GM18511 (cell line): ENCODE measurements around the gene SEC63.
"Not testable (repeated sequence)": the region's sequence is repeated elsewhere in the genome, so short reads cannot be mapped to it uniquely, and the experiment has no call there.

Source experiments
- ATAC-seq: cut with Tn5 transposase; IDR thresholded peaks from one replicate; pipeline ENCODE4 v1.9.1; 2021; ENCODE audit warnings: mild to moderate bottlenecking, moderate library complexity; ENCODE audit not compliant: unreplicated experiment

SEC63 gene

DNA sequence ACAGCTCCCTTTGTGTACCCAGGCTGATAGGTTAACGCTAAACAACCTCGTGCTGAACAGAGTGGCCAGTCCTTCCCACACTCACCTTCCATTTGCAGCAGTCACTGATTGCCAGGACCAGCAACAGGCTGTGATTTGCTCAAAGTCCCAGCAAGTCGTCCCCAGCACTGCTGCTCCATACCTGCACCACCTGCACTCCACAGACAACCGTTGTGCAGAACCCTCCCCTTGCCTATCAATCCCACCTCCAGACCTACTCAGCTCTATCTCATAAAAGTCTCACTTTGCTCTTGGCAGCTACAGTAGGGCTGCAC lies 90.7 kb downstream of the SEC63 start:
- no peak for ATAC-seq

DNA sequence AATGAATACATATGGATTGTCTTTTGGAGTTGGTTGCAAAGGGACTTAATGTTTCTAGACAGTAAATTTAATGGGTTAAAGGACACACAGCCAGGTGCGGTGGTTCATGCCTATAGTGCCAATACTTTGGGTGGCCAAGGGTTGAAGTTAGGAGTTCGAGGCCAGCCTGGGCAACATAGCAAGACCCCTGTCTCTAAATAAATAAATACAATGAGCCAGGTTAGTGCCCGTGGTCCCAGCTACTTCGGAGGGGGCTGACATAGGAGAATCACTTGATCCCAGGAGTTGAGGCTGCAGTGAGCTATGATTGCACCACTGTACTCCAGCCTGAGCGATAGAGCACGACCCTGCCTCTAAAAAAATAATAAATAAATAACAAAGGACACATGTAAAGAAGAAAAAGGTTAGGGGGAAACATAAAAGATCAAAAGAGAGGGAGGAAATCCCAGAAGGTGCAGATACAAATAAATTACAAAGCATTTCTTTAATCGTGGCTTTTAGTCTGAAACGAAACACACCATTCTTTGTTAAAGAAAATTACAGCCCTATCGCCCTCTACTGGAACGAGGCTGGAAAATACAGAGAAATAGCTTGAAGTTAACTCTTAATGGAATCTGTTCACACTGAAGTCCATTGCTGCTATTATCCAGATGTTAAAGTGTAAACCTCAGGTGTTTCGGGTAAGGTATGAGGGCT lies 91.3 kb downstream of the SEC63 start:
- ATAC-seq, result no peak

DNA sequence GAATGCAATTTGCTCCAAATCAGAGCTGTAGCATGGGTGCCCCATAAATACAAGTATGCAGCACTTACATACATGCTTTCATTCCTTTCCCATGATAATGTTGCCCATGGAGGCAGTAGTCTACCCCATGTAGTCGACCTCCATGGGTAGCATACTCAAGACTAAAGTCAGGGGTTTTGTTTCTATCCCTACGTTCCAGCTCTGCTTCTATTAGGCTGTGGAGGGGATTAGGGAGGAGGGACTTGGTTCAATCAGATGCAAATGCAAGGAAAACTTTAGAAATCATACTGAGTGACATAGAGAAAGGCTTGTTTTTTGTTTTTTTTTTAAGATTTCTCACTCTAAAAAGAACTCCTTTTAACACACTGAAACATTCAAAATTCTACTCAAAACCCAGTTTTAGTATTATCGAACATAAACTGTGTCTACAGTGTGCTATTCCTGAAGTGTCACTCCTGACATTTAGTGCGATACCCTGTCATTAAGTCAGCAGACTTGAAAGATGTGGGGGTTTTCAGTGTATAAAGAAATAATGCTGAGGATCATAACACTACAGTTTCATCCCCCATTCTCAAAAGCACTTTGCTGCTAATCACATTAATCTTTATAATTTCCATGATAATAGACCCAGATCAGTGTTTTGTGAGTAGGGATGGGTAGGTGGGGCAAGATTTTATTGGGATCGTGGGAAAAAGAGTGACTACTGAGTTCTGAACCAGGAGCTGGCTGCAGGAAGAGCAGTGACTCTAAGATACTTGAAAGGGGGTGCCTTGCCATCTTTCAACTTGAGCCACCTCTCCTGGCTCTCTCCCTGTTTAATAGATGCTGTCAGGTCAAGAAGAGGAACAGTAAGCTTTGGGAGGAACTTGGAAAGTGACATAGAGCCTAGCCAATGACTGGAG lies 93.5 kb downstream of the SEC63 start:
- no peak for ATAC-seq

DNA sequence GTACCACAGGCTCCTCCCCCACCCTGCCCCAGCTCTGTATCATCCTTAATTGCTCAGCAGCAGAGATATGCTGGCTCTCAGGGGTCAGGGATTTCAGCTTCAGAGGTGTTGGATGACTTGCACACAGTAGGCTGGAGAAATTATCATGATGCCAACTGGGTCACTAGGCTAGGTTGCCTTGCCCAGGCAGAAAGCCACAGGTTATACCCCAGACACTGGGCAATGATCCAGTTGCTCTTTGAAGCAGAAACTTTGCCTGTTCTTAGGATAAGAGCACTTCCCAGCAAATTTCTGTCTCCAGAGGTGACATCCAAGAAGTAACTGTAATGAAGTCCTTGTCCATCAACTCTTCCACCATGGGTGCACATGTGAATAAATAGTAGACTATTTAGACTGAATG lies 95.6 kb downstream of the SEC63 start:
- no peak for ATAC-seq

DNA sequence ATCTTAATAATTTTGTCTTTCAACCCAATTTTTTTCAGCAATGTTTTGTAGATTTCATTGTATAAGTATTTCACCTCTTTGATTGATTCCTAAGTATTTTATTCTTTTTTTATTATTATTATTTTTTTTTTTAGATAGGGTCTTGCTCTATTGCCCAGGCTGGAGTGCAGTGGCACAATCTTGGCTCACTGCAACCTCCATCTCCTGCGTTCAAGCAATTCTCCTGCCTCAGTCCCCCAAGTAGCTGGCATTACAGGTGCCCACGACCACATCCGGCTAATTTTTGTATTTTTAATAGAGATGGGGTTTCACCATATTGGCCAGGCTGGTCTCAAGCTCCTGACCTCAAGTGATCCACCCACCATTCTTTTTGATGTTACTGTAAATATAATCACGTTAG lies 97.0 kb downstream of the SEC63 start:
- not testable (repeated sequence) for ATAC-seq

DNA sequence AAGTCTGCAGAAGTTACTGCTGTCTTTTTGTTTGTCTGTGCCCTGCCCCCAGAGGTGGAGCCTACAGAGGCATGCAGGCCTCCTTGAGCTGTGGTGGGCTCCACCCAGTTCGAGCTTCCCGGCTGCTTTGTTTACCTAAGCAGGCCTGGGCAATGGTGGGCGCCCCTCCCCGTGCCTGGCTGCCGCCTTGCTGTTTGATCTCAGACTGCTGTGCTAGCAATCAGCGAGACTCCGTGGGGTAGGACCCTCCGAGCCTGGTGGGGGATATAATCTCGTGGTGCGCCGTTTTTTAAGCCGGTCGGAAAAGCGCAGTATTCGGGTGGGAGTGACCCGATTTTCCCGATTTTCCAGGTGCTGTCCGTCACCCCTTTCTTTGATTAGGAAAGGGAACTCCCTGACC lies 97.9 kb downstream of the SEC63 start:
- ATAC-seq, result not testable (repeated sequence)

DNA sequence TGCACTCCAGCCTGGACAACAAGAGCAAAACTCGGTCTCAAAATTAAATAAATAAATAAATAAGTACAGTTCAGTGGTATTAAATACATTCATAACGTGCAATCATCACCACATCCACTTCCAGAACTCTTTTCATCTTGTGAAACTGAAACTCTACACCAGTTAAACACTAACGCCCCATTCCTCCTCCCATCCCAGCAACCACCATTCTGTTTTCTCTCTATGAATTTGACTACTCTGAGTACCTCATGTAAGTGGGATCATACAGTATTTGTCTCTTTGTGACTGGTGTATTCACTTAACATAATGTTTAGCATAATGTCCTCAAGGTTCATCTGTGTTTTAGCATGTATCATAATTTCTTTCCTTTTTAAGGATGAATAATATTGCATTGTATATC lies 104.8 kb downstream of the SEC63 start:
- ATAC-seq, result no peak

DNA sequence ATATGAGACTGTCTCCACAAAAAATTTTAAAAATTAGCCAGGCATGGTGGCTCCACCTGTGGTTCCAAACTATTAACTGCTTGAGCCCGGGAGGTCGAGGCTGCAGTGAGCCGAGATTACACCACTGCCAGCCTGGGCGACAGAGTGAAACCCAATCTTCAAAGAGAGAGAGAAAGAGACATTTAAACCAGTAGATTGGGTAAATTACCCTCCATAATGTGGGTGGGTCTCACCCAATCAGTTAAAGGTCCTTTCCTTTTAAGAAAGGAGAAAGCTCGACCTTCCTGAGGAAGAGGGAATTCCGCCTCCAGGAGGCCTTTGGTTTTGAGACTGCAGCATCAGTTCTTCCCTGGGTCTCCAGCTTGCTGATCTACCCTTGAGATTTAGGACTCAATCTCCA lies 108.7 kb downstream of the SEC63 start:
- no peak for ATAC-seq

DNA sequence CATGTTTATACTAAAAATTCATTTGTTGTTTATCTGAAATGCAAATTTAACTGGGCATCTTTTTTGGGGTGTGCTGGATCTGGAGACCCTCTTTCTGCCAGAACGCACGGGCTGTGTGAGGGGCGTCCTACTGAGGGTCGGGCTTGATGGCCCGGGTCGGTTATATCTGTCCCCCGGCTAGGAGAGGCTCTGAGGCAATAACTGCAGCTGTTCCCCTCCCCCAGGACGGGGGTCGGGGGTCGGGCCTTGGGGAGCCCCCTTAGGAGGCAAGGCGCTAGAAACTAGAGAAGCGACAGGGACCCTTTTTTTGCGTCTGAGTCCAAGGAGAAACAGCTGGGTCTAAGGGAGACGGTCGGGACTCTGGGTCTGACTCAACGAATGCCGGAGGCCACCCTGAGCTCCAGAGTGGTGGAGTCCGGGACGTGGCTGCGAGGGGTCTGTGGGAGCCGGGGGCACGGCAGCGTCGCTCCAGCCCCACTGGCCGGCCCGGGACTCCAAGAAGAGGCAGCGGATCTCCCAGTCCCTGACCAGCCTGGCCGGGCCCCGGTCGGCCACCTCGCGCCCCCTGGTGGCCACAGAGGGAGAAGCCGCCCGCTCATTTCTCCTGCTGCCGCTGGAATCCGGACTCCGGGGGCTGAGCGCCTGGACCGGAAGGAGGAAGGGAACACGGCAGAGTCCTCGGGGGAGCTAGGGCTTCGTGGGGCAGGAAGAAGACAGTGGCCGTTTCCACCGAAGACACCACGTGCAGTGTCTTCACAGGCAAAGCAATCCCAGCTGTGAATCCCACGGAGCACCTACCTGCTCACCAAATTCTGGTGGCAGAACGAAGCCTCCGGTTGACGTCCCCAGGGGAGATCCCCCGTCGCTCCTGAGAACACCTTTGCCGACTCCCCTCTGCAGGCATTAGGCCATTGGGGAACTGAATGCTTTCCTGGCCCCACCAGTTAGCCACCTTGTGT lies 109.9 kb downstream of the SEC63 start:
- peak; percentile 77 for ATAC-seq

DNA sequence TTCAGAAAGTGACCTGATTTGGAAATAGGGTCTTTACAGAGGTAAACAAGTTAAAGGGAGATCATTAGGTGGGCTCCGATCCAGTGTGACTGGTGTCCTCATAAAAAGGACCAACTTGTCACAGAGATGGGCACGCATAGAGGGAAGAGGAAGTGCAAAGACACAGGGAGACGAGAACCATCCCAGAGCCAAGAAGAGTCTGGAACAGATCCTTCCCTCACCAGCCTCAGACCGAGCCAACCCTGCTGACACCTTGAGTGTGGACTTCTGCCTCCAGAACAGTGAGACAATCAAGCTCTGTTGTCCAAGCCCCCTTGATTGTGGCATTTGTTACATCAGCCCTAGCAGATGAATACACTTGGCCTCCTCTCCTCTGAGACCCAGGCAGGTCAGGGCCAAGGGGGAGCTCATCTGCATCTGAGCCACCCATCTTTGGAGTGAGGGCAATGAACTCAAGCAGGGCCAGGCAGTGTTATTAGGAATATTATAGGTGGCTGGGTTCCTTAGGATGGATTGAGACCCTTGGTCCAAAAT lies 111.7 kb downstream of the SEC63 start:
- ATAC-seq, result no peak

DNA sequence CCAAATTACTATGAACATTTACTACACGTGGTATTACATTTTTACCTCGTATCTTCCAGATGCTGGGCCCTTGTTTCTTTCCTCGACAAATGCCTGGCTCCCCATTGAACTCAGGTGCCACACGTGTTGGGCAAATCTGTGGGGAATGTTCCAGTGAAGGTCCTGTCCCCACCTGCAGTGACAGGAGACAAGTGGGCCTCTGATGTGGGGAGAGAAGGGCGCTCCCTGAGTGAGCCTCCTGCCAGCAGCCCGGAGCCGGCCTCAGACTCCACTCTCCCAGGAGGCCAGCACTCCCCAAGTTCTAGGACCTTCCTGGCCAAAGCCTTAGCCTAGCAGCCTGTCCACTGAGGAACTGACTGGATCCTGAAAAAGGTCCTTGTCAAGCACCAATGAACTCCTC lies 112.2 kb downstream of the SEC63 start:
- no peak for ATAC-seq

DNA sequence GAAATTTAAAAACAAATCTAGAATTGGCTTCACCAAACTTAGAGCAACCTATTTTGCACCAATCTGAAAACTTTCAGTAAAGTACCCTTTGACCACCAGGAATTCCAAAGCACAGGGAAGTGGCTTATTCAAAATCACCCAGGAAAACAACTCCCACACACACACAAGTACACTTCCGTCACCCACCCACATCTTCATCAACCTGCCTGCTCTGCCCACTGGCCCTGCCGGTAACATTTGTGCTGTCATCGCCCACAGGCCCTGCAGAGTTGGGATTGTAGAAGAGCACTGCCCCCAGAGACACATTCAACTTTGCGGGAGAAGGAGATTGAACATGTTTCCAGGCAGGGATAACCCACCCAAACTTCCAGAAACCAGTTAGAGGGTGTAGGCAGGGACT lies 114.6 kb downstream of the SEC63 start:
- no peak for ATAC-seq

DNA sequence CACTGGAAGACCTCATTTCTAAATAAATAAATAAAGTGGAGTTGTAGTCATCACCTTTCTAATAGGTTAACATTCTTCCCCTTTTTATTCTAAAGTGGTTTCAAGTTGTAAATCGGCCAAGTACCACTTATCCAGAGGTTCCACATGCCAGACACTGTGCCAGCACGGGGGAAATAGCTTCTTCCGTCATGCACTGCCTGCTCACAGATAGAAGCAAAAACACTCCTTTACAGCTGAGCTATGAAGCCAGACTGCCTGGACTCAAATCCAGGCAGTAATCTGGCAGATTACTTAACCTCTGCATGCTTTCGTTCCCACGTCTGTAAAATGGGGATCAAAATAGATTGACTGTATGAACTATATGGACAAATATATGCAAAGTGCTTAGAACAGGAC lies 116.7 kb downstream of the SEC63 start:
- ATAC-seq, result no peak

DNA sequence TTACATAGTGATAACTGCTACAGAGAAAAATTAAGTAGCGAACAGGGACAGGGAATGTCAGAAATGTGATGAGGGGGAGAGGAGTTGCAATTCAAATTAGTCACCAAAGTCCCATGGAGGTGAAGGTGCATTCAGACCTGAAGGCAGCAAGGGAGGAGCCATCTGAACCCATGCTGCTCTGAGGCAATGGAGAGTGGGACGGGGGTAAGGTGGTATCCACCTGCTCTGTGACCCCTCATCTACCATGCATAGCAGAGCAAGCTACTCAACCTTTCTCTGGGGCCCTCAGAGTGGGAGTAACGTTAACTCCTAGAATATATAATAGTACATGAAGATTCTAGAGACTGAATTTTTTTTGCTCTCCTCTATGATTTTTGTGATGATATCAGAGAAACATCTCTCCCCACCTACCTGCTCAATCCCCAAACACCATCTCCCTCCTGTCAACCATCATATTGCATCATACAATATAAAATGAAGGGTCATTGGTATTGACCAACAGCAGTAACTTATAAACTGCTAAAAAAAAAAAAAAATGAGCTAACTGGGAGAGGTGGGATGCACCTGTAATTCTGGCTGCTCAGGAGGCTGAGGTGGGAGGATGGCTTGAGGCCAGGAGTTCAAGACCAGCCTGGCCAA lies 117.3 kb downstream of the SEC63 start:
- ATAC-seq, result no peak

DNA sequence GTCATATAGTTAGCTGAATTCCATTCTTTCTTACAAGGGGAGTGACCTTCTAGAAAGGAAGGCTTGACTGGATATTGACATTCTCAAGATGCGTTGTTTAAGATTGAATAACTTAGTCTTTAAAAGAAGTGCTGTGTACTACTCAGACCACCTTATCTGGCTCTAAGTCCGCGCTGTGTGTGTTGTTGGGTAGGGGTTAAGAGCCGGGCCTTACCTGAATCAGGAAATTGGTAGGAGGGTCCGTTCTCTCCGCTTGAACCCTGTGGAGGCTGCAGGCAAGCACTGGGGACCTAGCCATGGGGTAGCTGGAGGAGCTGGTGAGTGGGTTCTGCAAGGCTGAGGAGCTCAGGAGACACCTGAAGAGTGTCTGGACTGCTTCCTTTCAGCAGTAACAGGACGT lies 124.9 kb downstream of the SEC63 start:
- ATAC-seq, result no peak

DNA sequence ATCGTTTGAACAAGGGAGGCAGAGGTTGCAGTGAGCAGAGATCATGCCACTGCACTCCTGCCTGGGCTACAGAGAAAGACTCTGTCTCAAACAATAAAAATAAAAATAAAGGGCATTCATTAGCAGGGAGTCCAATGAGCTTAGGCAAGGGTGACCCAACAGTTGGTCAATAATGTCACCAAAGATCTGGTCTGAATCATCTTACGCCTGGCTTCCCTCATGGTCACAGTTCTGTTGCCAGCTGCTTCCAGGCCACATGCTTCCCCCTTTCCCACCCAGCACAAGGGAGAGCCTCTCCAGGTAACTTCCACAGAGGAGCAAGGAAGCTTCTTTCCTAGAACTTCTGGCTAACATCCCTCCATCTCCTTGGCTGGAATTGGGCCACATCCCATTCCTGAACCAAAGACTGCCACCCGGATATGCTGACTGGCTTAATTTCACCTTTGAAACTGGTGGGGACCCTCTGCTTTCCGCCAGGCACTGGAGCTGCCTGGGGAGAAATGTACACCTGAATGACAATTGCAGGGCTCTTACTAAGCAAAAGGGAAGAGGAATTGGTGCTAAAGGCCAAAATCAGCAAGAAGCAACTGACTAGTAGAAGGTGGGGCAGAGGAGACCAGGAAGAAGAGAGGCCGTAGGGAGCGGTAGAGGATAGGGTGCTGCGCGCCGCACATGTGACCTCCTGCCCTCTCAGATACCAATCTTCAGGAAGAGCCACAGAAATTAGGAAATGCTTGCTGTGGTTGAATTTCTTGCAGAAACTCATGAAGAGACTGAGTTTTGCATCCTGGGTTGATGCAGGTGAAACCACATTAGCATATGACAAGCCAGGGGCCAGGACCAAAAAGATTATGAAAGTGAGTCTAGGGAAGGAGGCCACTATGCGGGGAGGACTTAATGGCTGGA lies 125.6 kb downstream of the SEC63 start:
- no peak for ATAC-seq

DNA sequence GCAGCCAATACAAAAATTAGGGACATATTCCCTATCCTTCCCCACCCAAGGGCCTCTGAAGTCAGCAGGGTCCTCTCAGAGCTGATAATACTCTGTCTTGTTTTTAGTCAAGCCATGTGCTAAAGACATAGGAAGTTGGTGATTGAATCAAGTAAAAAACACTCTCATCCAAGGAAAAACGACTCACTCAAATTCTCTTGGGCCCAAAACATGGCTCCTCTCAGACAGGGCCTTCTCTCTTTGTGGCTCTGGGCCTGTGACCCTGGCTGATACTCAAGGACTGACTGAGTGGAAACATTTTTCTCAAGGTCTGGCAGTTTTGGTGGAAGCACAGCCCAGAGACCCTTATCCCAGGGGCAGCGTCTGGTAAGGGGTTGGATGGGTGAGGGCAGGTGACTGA lies 127.9 kb downstream of the SEC63 start:
- no peak for ATAC-seq

DNA sequence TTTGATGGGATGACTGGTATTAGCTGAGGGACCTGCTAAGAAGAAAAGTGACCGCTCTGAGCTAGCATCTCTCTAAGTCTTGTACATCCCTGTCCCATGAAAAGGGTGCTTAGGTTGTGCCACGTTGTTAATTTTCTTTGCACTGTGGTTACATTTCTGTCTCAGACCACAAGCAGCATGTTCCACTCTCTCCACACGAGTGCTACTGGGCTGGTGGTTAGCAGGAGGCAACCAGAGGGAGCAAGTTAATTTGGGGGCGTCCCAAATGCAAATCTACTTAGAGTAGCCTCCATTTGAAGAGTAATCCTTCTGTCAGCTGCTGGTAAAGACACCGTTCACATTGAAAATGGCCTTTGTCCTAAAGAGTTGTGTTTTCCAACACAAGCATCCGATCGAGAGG lies 130.5 kb downstream of the SEC63 start:
- ATAC-seq, result no peak

DNA sequence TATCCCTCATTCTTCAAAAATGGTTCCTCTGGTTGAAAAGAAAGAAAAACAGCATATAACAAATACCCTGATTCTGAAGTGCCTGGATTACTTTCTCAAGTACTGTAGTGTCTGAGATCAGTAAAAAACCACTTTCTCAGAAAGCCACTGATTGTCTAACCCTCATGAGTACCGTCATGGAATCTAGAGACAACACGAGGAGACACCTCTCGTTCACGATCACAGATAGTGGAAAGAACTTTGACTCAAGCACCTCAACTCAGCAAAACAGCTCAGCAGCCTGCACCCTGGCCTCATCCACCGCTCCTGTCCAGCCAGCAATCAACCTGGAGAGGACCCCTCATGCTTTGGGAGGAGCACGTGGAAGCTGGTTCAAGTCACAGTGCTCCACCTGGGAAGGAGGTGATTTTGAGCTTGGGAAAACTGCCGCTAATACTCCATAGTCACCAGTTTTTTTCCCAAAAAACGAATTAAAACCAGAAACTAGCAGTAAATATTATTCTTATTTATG lies 134.9 kb downstream of the SEC63 start:
- no peak for ATAC-seq
